Heart left ventricle (tissue), 16 donors: ENCODE results near the gene CELF4. TPM values are rescaled to one million over a fixed set of nuclear protein-coding genes. Genes with fewer than 3 reads are reported as not detected.

ENCODE experiments used
- ATAC-seq, 4 donors: fragments of 200-7000 bp; cut with Tn5 transposase; one replicate each; pipeline ENCODE4 v1.9.1; 2020 to 2022; ENCODE audit warnings: moderate library complexity in 4 of 4, mild to moderate bottlenecking in 3 of 4, moderate number of reproducible peaks in 1 of 4
- DNase-seq, 5 donors: peaks; one replicate each; pipeline ENCODE4 v3.0.0-alpha.2; 2020
- H3K27ac ChIP-seq, 12 donors: fragments of 200-600 bp; sonication (generic) in 4 of 12; one replicate each; pipeline versions ENCODE4 v1.5.0 to v1.8.0; 2016 to 2022; ENCODE audit warnings: mild to moderate bottlenecking in 2 of 12
- H3K27me3 ChIP-seq, 9 donors: fragments of 200-600 bp; sonication (generic) in 2 of 9; one replicate each; pipeline versions ENCODE4 v1.5.1 to v1.8.0; 2016 to 2022; ENCODE audit warnings: mild to moderate bottlenecking in 3 of 9
- H3K36me3 ChIP-seq, 9 donors: fragments of 200-600 bp; sonication (generic) in 2 of 9; one replicate each; pipeline versions ENCODE4 v1.5.0 to v1.8.0; 2018 to 2022; ENCODE audit warnings: mild to moderate bottlenecking in 2 of 9
- H3K4me1 ChIP-seq, 12 donors: fragments of 200-600 bp; sonication (generic) in 4 of 12; one replicate each; pipeline versions ENCODE4 v1.5.0 to v1.8.0; 2016 to 2022; ENCODE audit warnings: mild to moderate bottlenecking in 3 of 12
- H3K4me3 ChIP-seq, 12 donors: fragments of 200-600 bp; sonication (generic) in 4 of 12; one replicate each; pipeline versions ENCODE4 v1.5.0 to v1.8.0; 2017 to 2022; ENCODE audit warnings: mild to moderate bottlenecking in 9 of 12, moderate library complexity in 4 of 12
- H3K9me3 ChIP-seq, 12 donors: fragments of 200-600 bp; sonication (generic) in 4 of 12; one replicate each; pipeline versions ENCODE4 v1.5.0 to v1.8.0; 2016 to 2022; ENCODE audit warnings: mild to moderate bottlenecking in 1 of 12
- POLR2A ChIP-seq, 2 donors: fragments of 450-650 bp; IDR thresholded peaks; one replicate each; pipeline ENCODE4 v1.6.1; 2017; ENCODE audit warnings: antibody characterized with exemption in 2 of 2, mild to moderate bottlenecking in 2 of 2, moderate library complexity in 2 of 2
- WGBS, 4 donors: extraction: QIAGEN DNeasy Blood & Tissue Kit in 2 of 4; methylation state at CpG; one replicate each; pipeline versions ENCODE4 v1.1.5 to v1.1.7; 2013 to 2018; 5-methylcytosine and 5-hydroxymethylcytosine counted together
- intact Hi-C, 10 donors: fragments of 100-400 bp; cut with DNase I; formaldehyde crosslinking; loops; one replicate each; pipeline versions ENCODE4 v1.11.1 to v1.14.2; 2022
- polyA plus RNA-seq, 2 donors: library from polyadenylated mRNA; stranded (reverse); fragments of 200-250 nt; gene quantifications; one replicate each; pipeline ENCODE4 v1.2.3, GENCODE V29; 2013
- total RNA-seq, 9 donors: library from RNA; depleted of rRNA in 2 of 9; stranded (reverse); fragments of >200 nt in 2 of 9; fragmentation: NEBNext Ultra II Directional in 3 of 9; extraction: Animal tissue kit (Norgen Biotek cat#: 25700) in 3 of 9; gene quantifications; one replicate each; pipeline versions ENCODE4 v1.1.0 to v1.2.4, GENCODE V29; 2016 to 2023
- TF ChIP-seq, protein P1 (sequence below), 12 donors: fragments of 200-600 bp; sonication (generic) in 4 of 12; IDR thresholded peaks; one replicate each; pipeline versions ENCODE4 v1.5.0 to v1.8.0; 2018 to 2022; ENCODE audit warnings: antibody characterized with exemption in 12 of 12, mild to moderate bottlenecking in 5 of 12
- donor health status: ischemic (EF 13 %, LVEDD 7.1; RV severe dilation, severe dysfunction).
- donor health status: healthy with polysubstance abuse.
- donor health status: DM: no; HTN: yes; CAD: no.
- donor health status: DM: no; HTN: no; CAD: no.
- donor health status: ischemic (EF 25% LVEDD 6.9; RV normal size, moderate dysfunction).
- donor health status: ischemic (EF 25% LVEDD 5.7; RV mildly dilated, moderate dysfunction).
- donor health status: healthy.
- donor health status: DM: yes; HTN: yes; CAD: no.
- donor health status: ischemic (EF 35%, LVEDD 5.7; RV mildly dilated, moderate dysfunction).
- donor health status: nonischemic (EF 11% LVEDD 7.7; RV severe dilation, severe dysfunction).
- donor health status: DM: yes; HTN: yes; CAD: no.
- donor health status: PGD.
- donor health status: ischemic (EF 29% LVEDD 5.4; RV normal size, mild dysfunction).
- donor health status: nonischemic (EF 23%, LVEDD 6.1; RV moderate dilation, normal function).

The CELF4 gene
- total and polyA plus RNA-seq, 11 donors: 0.11 to 0.67 (median 0.40) TPM; not detected in 3

DNA sequence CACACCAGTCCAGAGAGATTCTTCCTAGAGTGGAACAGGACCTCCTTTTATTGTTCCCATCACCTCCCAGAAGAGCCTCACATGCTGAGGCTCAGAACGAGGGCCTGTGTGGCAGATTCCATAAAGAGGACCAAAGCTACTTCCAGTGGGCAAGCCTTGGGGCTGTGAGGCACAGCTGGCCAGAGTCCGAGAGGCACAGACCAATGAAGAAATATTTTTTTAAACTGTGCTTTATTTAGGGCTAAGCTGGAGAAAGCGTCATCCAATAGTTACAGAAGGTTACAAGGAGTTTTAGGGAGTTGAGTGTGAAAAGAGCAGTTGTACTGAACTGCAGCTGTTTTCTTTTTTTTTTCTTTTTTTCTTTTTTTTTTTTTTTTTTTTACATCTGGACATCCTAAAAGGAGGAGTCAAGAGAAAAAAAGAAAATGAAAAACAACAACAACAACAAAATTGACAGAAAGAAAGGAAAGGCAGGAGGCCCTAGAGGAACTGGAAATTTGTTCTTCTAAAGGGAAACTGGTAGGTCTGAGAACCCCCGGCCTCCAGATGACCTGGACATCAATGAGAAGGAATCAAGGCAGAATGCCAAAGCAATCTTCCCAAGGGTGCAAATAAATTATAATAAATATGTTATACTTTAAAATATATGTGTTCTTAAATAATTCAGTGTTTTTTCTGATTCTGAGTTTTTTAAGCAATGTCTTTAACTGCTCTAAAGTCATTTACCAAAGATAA is 322.6 kb downstream of the CELF4 start:
- no peaks in the 10 kb centered on the region for H3K36me3 ChIP-seq
- no peak for ATAC-seq
- DNase-seq: no peak
- intact Hi-C loops: loop anchor here in 2 of 10 donors (10.0 kb wide), 2 partner anchors 58 to 62 kb away; no protein-coding TSS in a partner anchor
- H3K4me1 ChIP-seq: peaks cover 0 to 5% (median 0%) of the 10 kb centered on the region in 12 donors
- WGBS, 4 donors: 63 to 70% (median 68%) methylated on average over 4 of the region's 4 CpGs
- no peak overlapping the region for H3K27ac ChIP-seq
- TF ChIP-seq POLR2A (IDR thresholded peaks at IDR 0.05): no peak
- TF ChIP-seq, protein P1, sequence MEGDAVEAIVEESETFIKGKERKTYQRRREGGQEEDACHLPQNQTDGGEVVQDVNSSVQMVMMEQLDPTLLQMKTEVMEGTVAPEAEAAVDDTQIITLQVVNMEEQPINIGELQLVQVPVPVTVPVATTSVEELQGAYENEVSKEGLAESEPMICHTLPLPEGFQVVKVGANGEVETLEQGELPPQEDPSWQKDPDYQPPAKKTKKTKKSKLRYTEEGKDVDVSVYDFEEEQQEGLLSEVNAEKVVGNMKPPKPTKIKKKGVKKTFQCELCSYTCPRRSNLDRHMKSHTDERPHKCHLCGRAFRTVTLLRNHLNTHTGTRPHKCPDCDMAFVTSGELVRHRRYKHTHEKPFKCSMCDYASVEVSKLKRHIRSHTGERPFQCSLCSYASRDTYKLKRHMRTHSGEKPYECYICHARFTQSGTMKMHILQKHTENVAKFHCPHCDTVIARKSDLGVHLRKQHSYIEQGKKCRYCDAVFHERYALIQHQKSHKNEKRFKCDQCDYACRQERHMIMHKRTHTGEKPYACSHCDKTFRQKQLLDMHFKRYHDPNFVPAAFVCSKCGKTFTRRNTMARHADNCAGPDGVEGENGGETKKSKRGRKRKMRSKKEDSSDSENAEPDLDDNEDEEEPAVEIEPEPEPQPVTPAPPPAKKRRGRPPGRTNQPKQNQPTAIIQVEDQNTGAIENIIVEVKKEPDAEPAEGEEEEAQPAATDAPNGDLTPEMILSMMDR (IDR thresholded peaks at IDR 0.05): no peak
- H3K4me3 ChIP-seq: no peak overlapping the region
- H3K27me3 ChIP-seq: peaks cover 0 to 38% (median 8%) of the 10 kb centered on the region in 9 donors
- no peaks in the 10 kb centered on the region for H3K9me3 ChIP-seq

- ATAC-seq: no peak
- Histone ChIP-seq H3K27ac (no peak overlapping the region), H3K4me1 (peaks cover 0 to 5% (median 0%) of the 10 kb centered on the region in 12 donors), H3K36me3 (no peaks in the 10 kb centered on the region), H3K9me3 (no peaks in the 10 kb centered on the region), H3K4me3 (no peak overlapping the region), H3K27me3 (peaks cover 0 to 38% (median 8%) of the 10 kb centered on the region in 9 donors)
- DNase-seq: no peak
- TF ChIP-seq, protein P1 (IDR thresholded peaks at IDR 0.05): no peak
- TF ChIP-seq POLR2A (IDR thresholded peaks at IDR 0.05): no peak
- intact Hi-C loops: loop anchor here in 2 of 10 donors (10.0 kb wide), 2 partner anchors 57 to 63 kb away; no protein-coding TSS in a partner anchor
- 55 to 67% (median 60%) methylated on average over 6 of the region's 6 CpGs for WGBS, 4 donors
Observed at GRCh38 chr18:37242091-37242490, 323.5 kb downstream of the CELF4 start.

DNA sequence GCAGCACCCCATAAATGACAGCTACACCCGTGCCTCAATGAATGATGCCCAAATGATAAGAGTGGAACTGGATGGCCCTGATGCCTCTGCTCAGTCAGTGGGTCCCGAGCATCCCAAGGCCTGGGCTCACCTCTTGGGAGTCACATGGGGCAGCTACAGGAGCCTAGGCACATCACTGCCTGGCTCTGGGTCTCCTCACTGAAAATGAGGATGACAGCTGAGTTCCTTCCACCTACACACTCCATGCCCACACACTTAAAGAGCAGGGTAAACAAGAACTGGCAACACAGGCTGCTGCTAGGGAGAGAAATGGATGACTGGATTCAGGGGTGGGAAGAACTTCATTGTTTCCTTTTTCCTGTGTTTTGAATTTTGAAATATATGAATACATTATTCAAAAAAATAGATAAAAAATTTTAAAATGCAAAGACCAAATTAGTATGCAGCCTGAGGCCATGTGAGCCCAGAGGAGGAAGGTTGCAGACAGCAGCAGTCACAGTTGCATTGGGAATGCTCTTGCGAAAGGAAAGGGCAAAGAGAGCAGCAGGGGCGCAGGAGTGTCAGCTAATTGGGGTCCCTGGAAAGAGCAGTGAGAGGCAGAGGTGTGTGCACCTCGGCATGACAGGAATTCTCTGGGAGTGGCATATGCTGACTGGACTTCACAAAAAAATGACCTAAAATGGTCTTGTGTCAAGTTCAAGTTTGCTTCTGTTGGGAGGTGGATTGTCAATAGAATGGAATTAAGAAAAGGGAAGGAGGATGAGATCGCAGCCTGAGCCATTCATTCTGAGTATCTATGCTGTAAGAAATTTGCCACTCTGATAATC is 327.1 kb downstream of the CELF4 start:
- no peaks in the 10 kb centered on the region for H3K36me3 ChIP-seq
- no peak for ATAC-seq
- intact Hi-C loops: no loop called here
- TF ChIP-seq POLR2A (IDR thresholded peaks at IDR 0.05): no peak
- TF ChIP-seq, protein P1 (IDR thresholded peaks at IDR 0.05): no peak
- DNase-seq: no peak
- H3K27me3 ChIP-seq: peaks cover 0 to 13% (median 0%) of the 10 kb centered on the region in 9 donors
- WGBS, 4 donors: 72 to 80% (median 76%) methylated on average over 6 of the region's 6 CpGs
- H3K9me3 ChIP-seq: no peaks in the 10 kb centered on the region
- no peak overlapping the region for H3K27ac ChIP-seq
- H3K4me1 ChIP-seq: no peaks in the 10 kb centered on the region
- H3K4me3 ChIP-seq: no peak overlapping the region

- Histone ChIP-seq H3K27me3 (peaks cover 0 to 4% (median 0%) of the 10 kb centered on the region in 9 donors), H3K36me3 (no peaks in the 10 kb centered on the region), H3K9me3 (no peaks in the 10 kb centered on the region), H3K4me3 (no peak overlapping the region), H3K27ac (no peak overlapping the region), H3K4me1 (peaks cover 0 to 2% (median 0%) of the 10 kb centered on the region in 12 donors)
- DNase-seq: no peak
- peak; percentile 44 to 82 (median 62) for ATAC-seq
- WGBS, 4 donors: 38 to 67% (median 48%) methylated on average over 2 of the region's 2 CpGs
- intact Hi-C loops: no loop called here
- no peak for TF ChIP-seq POLR2A (IDR thresholded peaks at IDR 0.05)
- TF ChIP-seq, protein P1 (IDR thresholded peaks at IDR 0.05): no peak
Observed at GRCh38 chr18:37235583-37235982, 330.0 kb downstream of the CELF4 start.
